NCI-H2107 treated with DMSO at 0.1 percent for 48 hours (cell line): Measurements from ENCODE around the gene TBRG4.

Source experiments
- DNase-seq: peaks from one replicate; lab custom pipeline; 2025; ENCODE audit not compliant: unreplicated experiment; lab: John Stamatoyannopoulos, UW

TBRG4 gene

DNA sequence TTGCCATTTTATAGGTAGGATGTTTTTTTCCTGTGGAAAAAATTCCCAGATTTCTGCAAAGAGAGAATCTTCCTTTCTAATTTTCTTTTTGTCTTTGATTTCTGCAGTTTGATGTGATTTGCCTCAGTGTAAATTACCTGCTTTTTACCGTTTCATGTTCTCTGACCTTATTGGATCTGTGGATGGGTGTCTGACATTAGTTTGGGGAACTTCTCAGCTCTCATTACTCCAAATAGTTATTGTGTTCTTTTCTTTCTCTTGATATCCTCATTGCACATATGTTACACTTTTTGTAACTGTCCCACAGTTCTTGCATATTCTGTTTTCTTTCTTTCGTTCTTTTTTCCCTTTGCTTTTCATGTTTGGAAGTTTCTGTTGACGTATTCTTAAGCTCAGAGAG, 51.2 kb downstream of the TBRG4 start:
- no peak for DNase-seq

DNA sequence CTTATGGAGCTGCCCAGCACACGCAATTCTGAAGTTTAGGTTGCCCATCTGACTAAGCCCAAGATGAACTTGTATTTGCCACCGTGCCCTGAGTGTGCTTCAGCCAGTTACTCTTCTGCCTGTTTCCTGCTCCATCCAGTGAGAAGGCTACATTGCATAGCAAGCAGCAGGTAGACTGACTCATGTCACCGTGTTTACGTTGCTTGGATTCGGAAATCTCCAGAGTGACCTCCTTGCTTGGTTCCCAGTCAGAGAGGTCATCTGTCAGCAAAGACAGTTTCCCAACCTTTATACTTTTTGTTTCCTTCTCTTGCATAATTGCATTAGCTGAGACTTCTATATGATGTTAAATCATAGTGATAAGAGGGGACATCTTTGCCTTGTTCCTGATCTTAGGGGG, 53.6 kb downstream of the TBRG4 start:
- no peak for DNase-seq

DNA sequence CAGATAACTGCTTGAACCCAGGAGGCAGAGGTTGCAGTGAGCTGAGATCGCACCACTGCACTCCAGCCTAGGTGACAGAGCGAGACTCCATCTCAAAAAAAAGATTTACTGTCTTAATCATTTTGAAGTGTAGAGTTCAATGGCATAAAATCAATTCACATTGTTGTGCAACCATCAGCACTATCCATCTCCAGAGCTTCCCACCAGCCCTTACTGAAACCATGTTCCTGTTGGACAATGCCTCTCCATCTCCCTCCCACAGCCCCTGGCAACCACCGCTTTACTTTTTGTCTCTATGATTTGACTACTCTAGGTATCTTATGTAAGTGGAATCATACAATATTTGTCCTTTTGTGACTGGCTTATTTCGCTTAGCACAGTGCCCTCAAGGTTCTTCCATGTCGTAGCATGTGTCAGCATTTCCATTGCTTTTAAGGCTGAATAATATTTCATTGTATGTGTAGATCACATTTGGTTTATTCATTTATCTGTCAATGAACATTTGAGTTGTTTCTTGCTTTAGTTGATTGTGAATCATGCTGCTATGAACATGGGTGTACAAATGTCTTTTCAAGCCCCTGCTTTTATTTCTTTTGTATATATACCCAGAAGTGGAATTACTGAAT, 55.8 kb downstream of the TBRG4 start:
- no peak for DNase-seq

DNA sequence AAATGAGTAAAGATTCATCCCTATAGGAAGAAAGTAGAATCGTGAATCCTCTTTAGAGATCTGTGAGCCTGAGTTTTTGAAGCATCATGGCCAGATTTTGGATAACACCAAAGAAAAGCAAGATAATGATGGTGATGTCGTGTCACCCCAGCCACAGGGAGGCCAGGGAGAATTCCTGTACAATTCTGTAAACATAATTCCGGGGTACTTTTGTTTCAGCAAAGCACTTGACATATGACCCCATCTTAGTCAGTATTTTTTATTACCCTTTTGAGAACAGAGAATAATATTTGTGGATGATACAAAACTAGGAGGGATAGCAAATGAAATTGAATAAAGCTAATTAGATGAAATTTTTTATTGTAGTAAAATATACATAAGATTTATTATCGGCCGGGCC, 56.5 kb downstream of the TBRG4 start:
- no peak for DNase-seq

DNA sequence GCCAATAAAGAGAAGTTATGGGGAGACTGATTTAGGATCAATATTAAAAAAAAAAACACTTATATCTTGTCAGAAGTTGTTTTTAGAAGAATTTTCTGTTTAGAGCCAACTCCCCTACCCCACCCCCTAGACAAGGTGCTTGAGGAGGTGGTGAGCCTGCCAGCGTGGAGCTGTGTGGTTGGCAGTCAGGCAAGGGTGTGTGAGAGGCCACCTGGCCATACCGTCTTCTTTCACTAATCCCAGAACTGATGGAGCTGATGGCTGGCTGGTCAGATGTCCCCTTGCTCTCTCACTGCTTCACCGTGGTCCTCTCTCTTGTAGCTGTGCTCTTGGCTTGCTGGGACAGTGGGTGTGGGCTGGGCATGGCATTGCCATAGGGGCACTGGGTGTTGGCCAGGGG, 57.1 kb downstream of the TBRG4 start:
- no peak for DNase-seq

DNA sequence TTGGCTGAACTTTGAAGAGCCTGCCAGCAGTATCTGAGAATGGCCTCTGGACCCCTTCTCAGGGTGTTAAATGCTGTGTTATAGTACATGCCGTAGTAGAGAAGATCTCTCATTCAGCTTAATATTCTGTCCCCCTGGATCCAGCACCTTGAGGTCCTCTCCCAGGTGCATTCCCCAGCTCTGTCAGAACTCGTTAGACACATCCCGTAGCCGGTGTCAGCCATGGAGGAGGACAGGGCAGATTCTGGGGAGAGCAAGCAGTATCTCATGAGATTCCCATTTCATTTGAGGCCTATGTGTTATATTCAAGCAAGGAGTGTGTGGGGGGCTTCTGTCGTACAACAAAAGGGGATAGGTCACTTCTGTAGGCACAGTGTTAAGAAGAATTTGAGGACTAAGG, 57.6 kb downstream of the TBRG4 start:
- DNase-seq: no peak

DNA sequence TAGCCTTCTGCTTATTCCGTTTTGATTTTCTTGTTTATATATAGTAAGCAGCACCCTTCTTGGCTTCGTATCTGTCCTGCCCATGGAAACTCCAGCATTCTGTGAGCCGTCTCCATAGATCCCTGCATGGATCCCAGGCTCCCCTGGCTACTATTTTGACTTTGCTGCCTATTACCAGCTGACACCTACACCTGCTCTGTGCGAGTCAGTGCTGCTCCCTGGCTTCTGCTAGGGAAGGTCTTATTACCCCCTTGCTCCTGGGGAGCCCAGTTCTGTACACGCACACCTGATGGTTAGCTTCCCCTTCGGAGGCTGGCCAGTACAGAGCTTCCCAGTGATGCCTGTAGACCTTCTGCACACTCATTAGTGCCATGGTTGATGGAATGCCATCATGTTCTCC, 58.1 kb downstream of the TBRG4 start:
- DNase-seq: no peak

DNA sequence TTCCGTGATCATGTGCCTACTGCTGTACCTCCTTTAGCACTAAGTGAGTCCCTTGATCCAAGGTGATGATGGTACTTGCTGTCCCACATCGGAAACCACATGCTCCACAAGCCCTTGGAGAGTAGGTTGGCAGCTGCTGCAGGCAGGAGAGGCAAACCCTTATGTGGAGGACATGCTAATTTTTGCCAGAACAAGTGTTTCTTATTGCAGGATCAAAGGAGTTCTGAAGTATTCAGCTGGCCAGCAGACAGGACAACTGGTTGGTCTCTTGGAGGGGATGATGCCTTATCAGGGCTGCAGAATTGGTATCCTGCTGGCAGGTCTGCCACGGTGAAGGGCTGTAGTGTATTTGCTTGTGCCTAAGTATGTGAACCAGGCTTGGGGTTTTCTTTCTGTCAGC, 59.5 kb downstream of the TBRG4 start:
- DNase-seq: peak; percentile 27

DNA sequence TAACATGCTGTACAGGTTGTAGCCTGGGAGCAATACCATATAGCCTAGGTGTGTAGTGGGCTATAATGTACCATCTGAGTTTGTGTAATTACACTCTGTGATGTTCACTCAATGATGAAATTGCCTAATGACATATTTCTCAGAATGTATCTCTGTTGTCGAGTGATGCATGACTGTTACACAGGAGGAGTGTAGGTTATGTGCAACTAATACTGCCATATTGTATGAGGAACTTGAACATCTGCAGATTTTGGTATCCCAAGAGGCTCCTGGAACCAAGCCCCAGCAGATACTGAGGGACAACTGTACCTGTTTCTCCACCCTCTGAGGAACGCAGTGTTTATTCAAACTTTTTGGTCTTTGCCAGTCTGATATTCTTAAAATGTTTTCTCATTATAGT, 61.3 kb downstream of the TBRG4 start:
- no peak for DNase-seq
